Mesothelial cell of epicardium (in vitro differentiated cells): ENCODE data around the gene PTPRT. TPM values are rescaled to one million over a fixed set of nuclear protein-coding genes. Genes with fewer than 3 reads are reported as not detected.

Experiments
- DNase-seq, 2 experiments: peaks; one replicate each; pipeline ENCODE4 v3.0.0; 2021; ENCODE audit warnings: low spot score in 2 of 2; ENCODE audit not compliant: unreplicated experiment in 2 of 2
- H3K27ac Mint-ChIP-seq: 2 replicates; pipeline ENCODE4 v1.8.0; 2021; ENCODE audit warnings: mixed read lengths
- H3K27me3 Mint-ChIP-seq: 2 replicates; pipeline ENCODE4 v1.8.0; 2021; ENCODE audit warnings: low read depth, mixed read lengths
- H3K36me3 Mint-ChIP-seq: 2 replicates; pipeline ENCODE4 v1.8.0; 2021; ENCODE audit warnings: mixed read lengths
- H3K4me1 Mint-ChIP-seq: 2 replicates; pipeline ENCODE4 v1.8.0; 2021; ENCODE audit warnings: mixed read lengths
- H3K4me3 Mint-ChIP-seq: 2 replicates; pipeline ENCODE4 v1.8.0; 2021; ENCODE audit warnings: mild to moderate bottlenecking, moderate library complexity, mixed read lengths
- H3K9me3 Mint-ChIP-seq: 2 replicates; pipeline ENCODE4 v1.8.0; 2021; ENCODE audit warnings: mixed read lengths
- total RNA-seq: library from RNA; stranded (reverse); gene quantifications from 3 replicates; pipeline ENCODE4 v1.2.1, GENCODE V29; 2021
- TF ChIP-seq, protein P1 (sequence below): fragments of 200-600 bp; sonication (generic); IDR thresholded peaks from one replicate; pipeline ENCODE4 v1.5.0; 2021; ENCODE audit warnings: antibody characterized with exemption; ENCODE audit not compliant: unreplicated experiment

PTPRT gene
- total RNA-seq, 1 donor from 2014 or later, result 0.80 TPM

GRCh38 chr20:42598581-42598980 is 591.1 kb downstream of the PTPRT start:
- no peaks in the 10 kb centered on the region for H3K36me3 Mint-ChIP-seq
- no peak overlapping the region for H3K27ac Mint-ChIP-seq
- DNase-seq, result no peak
- H3K4me3 Mint-ChIP-seq, result no peak overlapping the region
- no peaks in the 10 kb centered on the region for H3K9me3 Mint-ChIP-seq
- TF ChIP-seq, protein P1, sequence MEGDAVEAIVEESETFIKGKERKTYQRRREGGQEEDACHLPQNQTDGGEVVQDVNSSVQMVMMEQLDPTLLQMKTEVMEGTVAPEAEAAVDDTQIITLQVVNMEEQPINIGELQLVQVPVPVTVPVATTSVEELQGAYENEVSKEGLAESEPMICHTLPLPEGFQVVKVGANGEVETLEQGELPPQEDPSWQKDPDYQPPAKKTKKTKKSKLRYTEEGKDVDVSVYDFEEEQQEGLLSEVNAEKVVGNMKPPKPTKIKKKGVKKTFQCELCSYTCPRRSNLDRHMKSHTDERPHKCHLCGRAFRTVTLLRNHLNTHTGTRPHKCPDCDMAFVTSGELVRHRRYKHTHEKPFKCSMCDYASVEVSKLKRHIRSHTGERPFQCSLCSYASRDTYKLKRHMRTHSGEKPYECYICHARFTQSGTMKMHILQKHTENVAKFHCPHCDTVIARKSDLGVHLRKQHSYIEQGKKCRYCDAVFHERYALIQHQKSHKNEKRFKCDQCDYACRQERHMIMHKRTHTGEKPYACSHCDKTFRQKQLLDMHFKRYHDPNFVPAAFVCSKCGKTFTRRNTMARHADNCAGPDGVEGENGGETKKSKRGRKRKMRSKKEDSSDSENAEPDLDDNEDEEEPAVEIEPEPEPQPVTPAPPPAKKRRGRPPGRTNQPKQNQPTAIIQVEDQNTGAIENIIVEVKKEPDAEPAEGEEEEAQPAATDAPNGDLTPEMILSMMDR, result no peak
- peaks cover 5% of the 10 kb centered on the region for H3K27me3 Mint-ChIP-seq
- no peaks in the 10 kb centered on the region for H3K4me1 Mint-ChIP-seq

DNA sequence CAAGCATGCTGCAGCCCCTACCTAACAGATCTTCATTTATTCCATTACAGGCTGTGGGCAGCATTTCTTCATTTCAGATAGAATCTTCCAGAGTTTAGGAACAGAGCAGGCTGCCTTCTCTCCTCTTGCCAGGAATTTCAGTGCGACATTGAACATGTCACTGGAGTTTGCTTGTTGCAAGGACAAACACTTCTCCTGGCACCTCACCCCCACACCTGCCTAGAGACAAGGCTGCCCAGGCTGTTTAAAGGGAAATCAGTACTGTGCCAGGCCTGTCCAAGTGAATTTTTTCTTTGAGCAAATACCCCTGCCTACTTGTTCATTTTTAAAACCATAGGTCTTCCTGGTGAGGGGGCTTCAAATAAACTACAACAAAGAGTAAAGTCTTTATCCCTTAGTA is 594.1 kb downstream of the PTPRT start:
- TF ChIP-seq, protein P1, result no peak

GRCh38 chr20:42594659-42595058 is 595.0 kb downstream of the PTPRT start:
- Mint-ChIP-seq H3K4me1 (no peaks in the 10 kb centered on the region), H3K36me3 (no peaks in the 10 kb centered on the region), H3K27ac (no peak overlapping the region), H3K9me3 (no peaks in the 10 kb centered on the region), H3K27me3 (peaks cover 5% of the 10 kb centered on the region), H3K4me3 (no peak overlapping the region)
- TF ChIP-seq, protein P1, result no peak
- DNase-seq, result no peak

More for the DNA sequence above, 594.1 kb downstream of the PTPRT start:
- Mint-ChIP-seq H3K4me3 (no peak overlapping the region), H3K27ac (no peak overlapping the region), H3K4me1 (no peaks in the 10 kb centered on the region), H3K9me3 (no peaks in the 10 kb centered on the region), H3K36me3 (no peaks in the 10 kb centered on the region), H3K27me3 (peaks cover 5% of the 10 kb centered on the region)
- no peak for DNase-seq

DNA sequence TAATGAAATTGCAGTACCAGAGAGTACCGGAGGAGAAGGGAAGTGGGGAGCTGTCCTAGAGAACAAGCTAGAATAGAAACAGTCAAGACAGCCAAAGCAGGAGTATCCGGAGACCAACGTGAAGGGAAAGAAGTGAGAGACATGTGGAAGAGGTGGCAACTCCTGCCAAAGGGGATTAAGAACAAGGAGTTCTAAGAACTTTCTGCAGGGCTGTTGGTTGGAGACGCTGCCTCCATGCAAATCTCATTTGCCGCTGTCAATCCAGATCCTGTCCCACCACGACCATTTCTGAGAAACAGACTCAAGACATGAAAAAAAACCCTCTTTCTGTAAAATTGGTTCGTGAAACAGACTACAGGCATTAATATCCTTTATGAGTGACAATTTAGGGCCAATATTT is 595.7 kb downstream of the PTPRT start:
- H3K27ac Mint-ChIP-seq, result no peak overlapping the region
- peaks cover 5% of the 10 kb centered on the region for H3K27me3 Mint-ChIP-seq
- no peak overlapping the region for H3K4me3 Mint-ChIP-seq
- no peaks in the 10 kb centered on the region for H3K4me1 Mint-ChIP-seq
- no peak for DNase-seq
- H3K9me3 Mint-ChIP-seq, result no peaks in the 10 kb centered on the region
- TF ChIP-seq, protein P1, result no peak
- no peaks in the 10 kb centered on the region for H3K36me3 Mint-ChIP-seq

GRCh38 chr20:42589976-42590639 is 599.6 kb downstream of the PTPRT start:
- Mint-ChIP-seq H3K27me3 (peaks cover 2% of the 10 kb centered on the region), H3K9me3 (no peaks in the 10 kb centered on the region), H3K36me3 (no peaks in the 10 kb centered on the region), H3K4me3 (no peak overlapping the region), H3K4me1 (no peaks in the 10 kb centered on the region), H3K27ac (no peak overlapping the region)
- TF ChIP-seq, protein P1, result no peak
- no peak for DNase-seq
